Measurements from ENCODE around the gene LTBP1. TPM values are rescaled to one million over a fixed set of nuclear protein-coding genes. Genes with fewer than 3 reads are reported as not detected.

LTBP1 gene
- total and polyA plus RNA-seq, 2 donors (not counting 1 experiment from before 2014, with no cell fraction given): 0.69 TPM; not detected in 1

DNA sequence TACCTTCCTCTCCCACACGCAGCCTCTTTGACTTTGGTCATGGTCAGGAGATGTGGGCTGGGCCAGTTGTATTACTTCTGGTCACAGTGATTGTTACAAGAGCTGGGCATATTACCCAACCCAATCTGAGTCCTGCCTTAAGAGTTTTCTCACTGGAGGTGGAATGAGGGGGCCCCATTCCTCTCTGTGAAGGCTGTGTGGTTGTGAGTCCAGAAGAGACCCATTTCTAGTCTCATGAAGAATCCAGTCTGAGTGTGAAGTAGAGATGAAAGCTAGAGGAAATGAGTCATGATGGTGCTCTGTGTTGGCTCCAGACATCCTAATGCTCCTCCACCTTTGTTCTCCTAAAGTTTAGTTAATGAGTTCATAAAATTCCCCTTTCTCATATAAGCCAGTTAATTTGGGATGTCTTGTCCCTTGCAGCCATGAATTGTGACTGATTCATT is 478.9 kb downstream of the LTBP1 start:
- Histone ChIP-seq H3K9me3 (ENCODE audit: control extremely low read depth in 1 of 3, control insufficient read depth in 2 of 3, insufficient read depth in 1 of 3, low read length in 2 of 3) (no peaks in the 10 kb centered on the region), H4K20me1 (ENCODE audit: control insufficient read depth, insufficient read depth, low read length, poor library complexity, severe bottlenecking) (no peaks in the 10 kb centered on the region), H3K79me2 (ENCODE audit: control insufficient read depth, insufficient read depth, low read length) (no peaks in the 10 kb centered on the region), H3K27ac (ENCODE audit: low read length in 2 of 2) (no peak overlapping the region), H3K36me3 (replicated peaks in 1 of 2; ENCODE audit: control extremely low read depth in 1 of 2, control insufficient read depth in 1 of 2, extremely low read depth in 1 of 2, insufficient read depth in 2 of 2, low read length in 1 of 2) (no peaks in the 10 kb centered on the region), H3K4me1 (ENCODE audit: control insufficient read depth in 2 of 2, insufficient read depth in 2 of 2, low read length in 2 of 2) (no peaks in the 10 kb centered on the region), H3K27me3 (replicated peaks in 1 of 4; ENCODE audit: control extremely low read depth in 1 of 4, control insufficient read depth in 3 of 4, insufficient read depth in 4 of 4, low read length in 3 of 4) (no peaks in the 10 kb centered on the region), H3K4me2 (replicated peaks; ENCODE audit: low read depth, low read length, poor library complexity, severe bottlenecking) (no peak overlapping the region), H3K9ac (ENCODE audit: low read length) (no peak overlapping the region), H3K4me3 (ENCODE audit: control extremely low read depth in 1 of 5, extremely low read depth in 1 of 5, insufficient read depth in 1 of 5, low read depth in 2 of 5, low read length in 4 of 5) (no peak overlapping the region), H2AFZ (ENCODE audit: insufficient read depth, low read depth, low read length, poor library complexity, severe bottlenecking) (no peak overlapping the region)
- DNase-seq (no peak), ATAC-seq (ENCODE audit: low read depth) (no peak)
- H3K4me1 Mint-ChIP-seq: no peaks in the 10 kb centered on the region
- no peak overlapping the region for H3K27ac Mint-ChIP-seq
- TF ChIP-seq EZH2 (IDR thresholded peaks at IDR 0.05; ENCODE audit: borderline replicate concordance, insufficient read depth, low read depth, low read length, poor library complexity, severe bottlenecking): no peak
- TF ChIP-seq, protein P1, sequence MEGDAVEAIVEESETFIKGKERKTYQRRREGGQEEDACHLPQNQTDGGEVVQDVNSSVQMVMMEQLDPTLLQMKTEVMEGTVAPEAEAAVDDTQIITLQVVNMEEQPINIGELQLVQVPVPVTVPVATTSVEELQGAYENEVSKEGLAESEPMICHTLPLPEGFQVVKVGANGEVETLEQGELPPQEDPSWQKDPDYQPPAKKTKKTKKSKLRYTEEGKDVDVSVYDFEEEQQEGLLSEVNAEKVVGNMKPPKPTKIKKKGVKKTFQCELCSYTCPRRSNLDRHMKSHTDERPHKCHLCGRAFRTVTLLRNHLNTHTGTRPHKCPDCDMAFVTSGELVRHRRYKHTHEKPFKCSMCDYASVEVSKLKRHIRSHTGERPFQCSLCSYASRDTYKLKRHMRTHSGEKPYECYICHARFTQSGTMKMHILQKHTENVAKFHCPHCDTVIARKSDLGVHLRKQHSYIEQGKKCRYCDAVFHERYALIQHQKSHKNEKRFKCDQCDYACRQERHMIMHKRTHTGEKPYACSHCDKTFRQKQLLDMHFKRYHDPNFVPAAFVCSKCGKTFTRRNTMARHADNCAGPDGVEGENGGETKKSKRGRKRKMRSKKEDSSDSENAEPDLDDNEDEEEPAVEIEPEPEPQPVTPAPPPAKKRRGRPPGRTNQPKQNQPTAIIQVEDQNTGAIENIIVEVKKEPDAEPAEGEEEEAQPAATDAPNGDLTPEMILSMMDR (IDR thresholded peaks at IDR 0.05): no peak
- no CpG with 5 or more reads among the region's 1 CpG for WGBS (ENCODE audit: insufficient coverage)
- ChIA-PET CTCF (no interaction called here), POLR2A (no interaction called here)
- no peak overlapping the region for H3K4me3 Mint-ChIP-seq
- intact Hi-C loops (cut with micrococcal nuclease): no loop called here
- H3K9me3 Mint-ChIP-seq (ENCODE audit: insufficient read depth): no peaks in the 10 kb centered on the region
- H3K27me3 Mint-ChIP-seq: peaks cover 5% of the 10 kb centered on the region

DNA sequence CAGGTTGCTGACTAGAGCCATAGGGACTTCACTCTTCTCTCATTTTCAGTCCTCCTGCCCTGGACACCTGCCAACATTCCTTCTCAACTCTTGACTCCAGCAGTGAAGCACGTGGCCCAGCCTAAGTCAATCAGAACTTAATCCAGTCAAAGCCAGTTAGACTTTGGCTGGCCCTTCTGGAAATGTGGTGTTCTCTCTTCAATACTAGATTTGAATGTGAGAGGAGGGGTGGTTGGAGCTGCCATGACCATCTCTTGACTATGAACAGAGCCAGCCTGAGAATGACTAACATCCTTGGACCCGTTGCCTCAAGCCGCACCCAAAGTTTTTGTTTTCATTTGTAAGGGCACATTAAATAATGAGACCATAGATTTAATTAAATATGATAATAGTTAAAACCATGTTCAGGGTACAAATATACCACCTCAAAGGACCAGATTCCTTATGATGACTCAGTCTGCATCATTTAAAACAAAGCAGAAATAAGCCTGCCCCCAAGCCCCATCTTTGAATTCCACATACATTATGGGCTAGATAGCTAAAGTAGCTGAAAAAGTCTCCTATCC is 480.0 kb downstream of the LTBP1 start:
- ATAC-seq (ENCODE audit: low read depth) (no peak), DNase-seq (no peak)
- Histone ChIP-seq H3K36me3 (replicated peaks in 1 of 2; ENCODE audit: control extremely low read depth in 1 of 2, control insufficient read depth in 1 of 2, extremely low read depth in 1 of 2, insufficient read depth in 2 of 2, low read length in 1 of 2) (no peaks in the 10 kb centered on the region), H4K20me1 (ENCODE audit: control insufficient read depth, insufficient read depth, low read length, poor library complexity, severe bottlenecking) (no peaks in the 10 kb centered on the region), H3K27ac (ENCODE audit: low read length in 2 of 2) (no peak overlapping the region), H3K27me3 (replicated peaks in 1 of 4; ENCODE audit: control extremely low read depth in 1 of 4, control insufficient read depth in 3 of 4, insufficient read depth in 4 of 4, low read length in 3 of 4) (no peaks in the 10 kb centered on the region), H3K4me3 (ENCODE audit: control extremely low read depth in 1 of 5, extremely low read depth in 1 of 5, insufficient read depth in 1 of 5, low read depth in 2 of 5, low read length in 4 of 5) (no peak overlapping the region), H3K9ac (ENCODE audit: low read length) (no peak overlapping the region), H3K4me1 (ENCODE audit: control insufficient read depth in 2 of 2, insufficient read depth in 2 of 2, low read length in 2 of 2) (no peaks in the 10 kb centered on the region), H3K4me2 (replicated peaks; ENCODE audit: low read depth, low read length, poor library complexity, severe bottlenecking) (no peak overlapping the region), H2AFZ (ENCODE audit: insufficient read depth, low read depth, low read length, poor library complexity, severe bottlenecking) (no peak overlapping the region), H3K9me3 (ENCODE audit: control extremely low read depth in 1 of 3, control insufficient read depth in 2 of 3, insufficient read depth in 1 of 3, low read length in 2 of 3) (no peaks in the 10 kb centered on the region), H3K79me2 (ENCODE audit: control insufficient read depth, insufficient read depth, low read length) (no peaks in the 10 kb centered on the region)
- TF ChIP-seq, protein P1 (IDR thresholded peaks at IDR 0.05): no peak
- no peak for TF ChIP-seq EZH2 (IDR thresholded peaks at IDR 0.05; ENCODE audit: borderline replicate concordance, insufficient read depth, low read depth, low read length, poor library complexity, severe bottlenecking)
- ChIA-PET CTCF (no interaction called here), POLR2A (no interaction called here)
- no peaks in the 10 kb centered on the region for H3K27me3 Mint-ChIP-seq
- intact Hi-C loops (cut with micrococcal nuclease): no loop called here
- no CpG with 5 or more reads among the region's 3 CpGs for WGBS (ENCODE audit: insufficient coverage)
- no peak overlapping the region for H3K4me3 Mint-ChIP-seq
- no peak overlapping the region for H3K27ac Mint-ChIP-seq
- no peaks in the 10 kb centered on the region for H3K4me1 Mint-ChIP-seq
- no peaks in the 10 kb centered on the region for H3K9me3 Mint-ChIP-seq (ENCODE audit: insufficient read depth)
